Fibroblast of lung (primary cell): ENCODE data around the gene EPO.

Source experiments
- EZH2 ChIP-seq: IDR thresholded peaks from 2 replicates; pipeline ENCODE4 v1.5.1; 2012; ENCODE audit warnings: low read length, control low read depth, mild to moderate bottlenecking; ENCODE audit errors: missing control alignments
- TF ChIP-seq, protein P1 (sequence below), 2 donors: IDR thresholded peaks in 1 of 2; conservative IDR thresholded peaks in 1 of 2; 1 replicate in 1 of 2; 2 replicates in 1 of 2; pipeline ENCODE4 v1.5.1; 2011 to 2012; ENCODE audit warnings: low read length in 2 of 2, control low read depth in 1 of 2, inconsistent platforms in 1 of 2, low read depth in 1 of 2, mild to moderate bottlenecking in 1 of 2

DNA sequence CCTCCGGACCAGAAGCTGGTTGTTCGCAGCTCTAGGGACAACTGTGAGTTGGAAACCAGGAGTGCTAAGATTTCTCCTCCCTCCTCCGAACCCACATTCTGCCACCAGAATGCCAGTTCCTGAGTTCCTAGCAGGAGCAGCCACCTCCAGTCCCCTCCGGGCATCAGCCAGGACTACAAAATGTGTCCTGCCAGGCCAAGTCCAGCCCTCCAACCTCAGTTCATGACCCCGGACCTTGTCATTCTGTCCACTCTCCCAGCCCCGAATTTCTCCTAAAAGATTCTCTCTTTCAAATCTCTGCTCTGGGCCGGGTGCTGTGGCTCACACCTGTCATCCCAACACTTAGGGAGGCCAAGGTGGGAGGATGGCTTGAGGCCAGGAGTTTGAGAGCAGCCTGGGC, 15.5 kb downstream of the EPO start:
- TF ChIP-seq, protein P1, sequence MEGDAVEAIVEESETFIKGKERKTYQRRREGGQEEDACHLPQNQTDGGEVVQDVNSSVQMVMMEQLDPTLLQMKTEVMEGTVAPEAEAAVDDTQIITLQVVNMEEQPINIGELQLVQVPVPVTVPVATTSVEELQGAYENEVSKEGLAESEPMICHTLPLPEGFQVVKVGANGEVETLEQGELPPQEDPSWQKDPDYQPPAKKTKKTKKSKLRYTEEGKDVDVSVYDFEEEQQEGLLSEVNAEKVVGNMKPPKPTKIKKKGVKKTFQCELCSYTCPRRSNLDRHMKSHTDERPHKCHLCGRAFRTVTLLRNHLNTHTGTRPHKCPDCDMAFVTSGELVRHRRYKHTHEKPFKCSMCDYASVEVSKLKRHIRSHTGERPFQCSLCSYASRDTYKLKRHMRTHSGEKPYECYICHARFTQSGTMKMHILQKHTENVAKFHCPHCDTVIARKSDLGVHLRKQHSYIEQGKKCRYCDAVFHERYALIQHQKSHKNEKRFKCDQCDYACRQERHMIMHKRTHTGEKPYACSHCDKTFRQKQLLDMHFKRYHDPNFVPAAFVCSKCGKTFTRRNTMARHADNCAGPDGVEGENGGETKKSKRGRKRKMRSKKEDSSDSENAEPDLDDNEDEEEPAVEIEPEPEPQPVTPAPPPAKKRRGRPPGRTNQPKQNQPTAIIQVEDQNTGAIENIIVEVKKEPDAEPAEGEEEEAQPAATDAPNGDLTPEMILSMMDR (conservative IDR thresholded peaks at IDR 0.05 in 1 of 2, IDR thresholded peaks at IDR 0.05 in 1 of 2; ENCODE audit: low read depth in 1 of 2, low read length in 2 of 2): no peak
- TF ChIP-seq EZH2: no peak
